ENCODE data around the gene PCCA. TPM values are rescaled to one million over a fixed set of nuclear protein-coding genes. Genes with fewer than 3 reads are reported as not detected.

The PCCA gene
- total and polyA plus RNA-seq, 8 donors: 31.4 to 140 (median 77.0) TPM

DNA sequence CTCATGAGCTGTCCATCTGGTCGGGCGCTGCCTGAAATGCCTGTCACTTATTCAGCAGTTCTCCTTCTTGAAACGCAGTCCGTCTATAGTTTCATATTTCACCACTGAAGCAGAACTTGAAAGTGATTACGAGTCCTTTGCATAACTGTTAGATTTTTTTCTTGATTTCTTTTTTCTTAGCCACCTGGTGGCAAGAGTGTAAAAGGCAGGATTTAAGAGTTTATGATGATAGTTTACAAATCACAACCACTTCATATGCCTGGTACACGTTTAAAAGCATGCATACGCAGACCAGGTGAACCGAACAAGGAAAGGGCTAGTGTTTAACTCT is 453.9 kb downstream of the PCCA start:
- peak in 1 of 2 donors; percentile 43 for DNase-seq
- TF ChIP-seq POLR2A (IDR thresholded peaks at IDR 0.05): no peak
- TF ChIP-seq, protein P1, sequence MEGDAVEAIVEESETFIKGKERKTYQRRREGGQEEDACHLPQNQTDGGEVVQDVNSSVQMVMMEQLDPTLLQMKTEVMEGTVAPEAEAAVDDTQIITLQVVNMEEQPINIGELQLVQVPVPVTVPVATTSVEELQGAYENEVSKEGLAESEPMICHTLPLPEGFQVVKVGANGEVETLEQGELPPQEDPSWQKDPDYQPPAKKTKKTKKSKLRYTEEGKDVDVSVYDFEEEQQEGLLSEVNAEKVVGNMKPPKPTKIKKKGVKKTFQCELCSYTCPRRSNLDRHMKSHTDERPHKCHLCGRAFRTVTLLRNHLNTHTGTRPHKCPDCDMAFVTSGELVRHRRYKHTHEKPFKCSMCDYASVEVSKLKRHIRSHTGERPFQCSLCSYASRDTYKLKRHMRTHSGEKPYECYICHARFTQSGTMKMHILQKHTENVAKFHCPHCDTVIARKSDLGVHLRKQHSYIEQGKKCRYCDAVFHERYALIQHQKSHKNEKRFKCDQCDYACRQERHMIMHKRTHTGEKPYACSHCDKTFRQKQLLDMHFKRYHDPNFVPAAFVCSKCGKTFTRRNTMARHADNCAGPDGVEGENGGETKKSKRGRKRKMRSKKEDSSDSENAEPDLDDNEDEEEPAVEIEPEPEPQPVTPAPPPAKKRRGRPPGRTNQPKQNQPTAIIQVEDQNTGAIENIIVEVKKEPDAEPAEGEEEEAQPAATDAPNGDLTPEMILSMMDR (IDR thresholded peaks at IDR 0.05): peak in 4 of 7 experiments; percentile 30 to 48 (median 36)
- Histone ChIP-seq H3K9me3 (no peaks in the 10 kb centered on the region), H3K27ac (no peak overlapping the region), H3K4me3 (no peak overlapping the region), H3K4me1 (peaks cover 0 to 19% (median 9%) of the 10 kb centered on the region in 4 donors), H3K36me3 (no peaks in the 10 kb centered on the region), H3K27me3 (no peaks in the 10 kb centered on the region)
- WGBS, 5 donors: 27 to 46% (median 29%) methylated on average over 8 of the region's 8 CpGs
- intact Hi-C loops (cut with DNase I; ENCODE audit: low total_unique reads): no loop called here

DNA sequence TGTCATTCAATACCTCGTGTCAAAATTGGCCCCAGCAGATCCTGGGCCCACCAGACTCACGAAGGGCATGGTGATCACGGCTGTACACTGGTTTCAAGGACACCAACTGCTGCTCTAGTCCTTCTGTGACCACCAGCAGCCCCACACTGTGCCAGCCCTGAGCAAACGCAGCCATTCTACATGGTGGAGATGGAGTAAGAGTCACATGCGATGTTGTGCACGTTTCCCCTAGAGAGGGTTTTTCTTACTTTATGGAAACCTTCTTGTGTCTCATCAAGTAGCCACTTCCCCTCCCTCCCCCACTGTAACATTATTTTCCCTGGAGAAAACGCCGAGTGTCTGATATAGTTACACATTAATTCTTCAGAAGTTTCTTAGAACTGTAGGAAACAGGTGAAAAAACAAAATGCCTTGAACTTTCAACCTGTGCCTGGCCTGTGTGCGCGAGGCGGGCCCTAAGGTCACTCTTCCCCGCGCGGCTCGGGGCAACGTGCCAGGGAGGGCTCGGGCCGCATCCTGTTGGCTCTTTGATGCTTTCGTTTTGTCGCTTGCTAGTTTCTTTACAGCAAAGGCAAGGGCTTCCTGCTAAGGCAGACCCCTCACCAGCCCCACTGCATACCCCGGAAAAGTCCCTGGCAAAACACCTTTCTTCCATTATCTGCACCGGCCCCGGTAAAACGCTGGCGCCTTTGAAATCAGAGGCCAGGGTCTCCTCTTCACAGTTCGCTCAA is 455.1 kb downstream of the PCCA start:
- Histone ChIP-seq H3K27ac (peak overlapping the region in 2 of 5 donors; percentile 11 to 48), H3K36me3 (no peaks in the 10 kb centered on the region)

DNA sequence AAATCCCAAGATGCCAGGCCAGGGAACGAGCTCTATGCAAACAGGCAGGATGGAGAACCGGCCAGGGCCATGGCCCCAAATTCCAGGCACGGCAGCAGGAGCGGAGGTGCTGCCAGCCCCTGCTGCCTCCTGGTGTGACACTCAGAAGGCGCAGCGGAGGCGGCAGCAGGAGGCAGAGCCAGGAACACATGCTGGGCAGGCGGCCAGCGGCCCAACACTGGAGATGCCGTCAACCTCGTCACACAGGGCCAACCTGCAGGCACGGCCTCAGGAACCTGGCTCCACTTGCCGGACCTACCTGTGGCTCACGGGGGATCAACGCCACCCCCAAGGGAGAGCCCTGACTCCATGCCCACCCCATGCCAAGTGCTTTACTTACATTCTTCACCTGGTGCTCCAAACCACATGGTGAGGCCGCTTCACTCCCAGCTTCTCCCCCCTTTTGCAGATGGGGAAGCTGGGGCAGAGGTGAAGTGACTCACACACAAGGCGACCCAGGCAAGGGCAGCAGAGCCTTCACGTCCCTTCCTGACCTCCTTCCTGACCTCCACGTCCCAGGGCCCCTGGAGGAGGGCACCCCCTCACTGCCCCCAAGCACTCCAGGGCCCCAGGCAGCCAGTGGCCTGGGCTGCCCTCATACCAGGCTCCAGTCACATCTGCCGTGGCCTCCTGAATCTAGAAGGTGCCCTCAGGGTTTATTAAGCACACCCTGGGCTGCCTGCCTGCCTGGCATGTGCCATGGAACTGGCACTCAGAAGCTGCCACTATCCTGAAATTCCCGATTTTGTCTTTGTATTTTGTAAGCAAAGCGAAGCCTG is 456.2 kb downstream of the PCCA start:
- Histone ChIP-seq H3K4me1 (peaks cover 3 to 32% (median 14%) of the 10 kb centered on the region in 4 donors), H3K27ac (peak overlapping the region in 2 of 5 donors; percentile 37 to 48), H3K36me3 (no peaks in the 10 kb centered on the region), H3K9me3 (no peaks in the 10 kb centered on the region), H3K27me3 (no peaks in the 10 kb centered on the region), H3K4me3 (peak overlapping the region in 1 of 4 donors; percentile 1)
- TF ChIP-seq POLR2A (IDR thresholded peaks at IDR 0.05) (no peak), EP300 (IDR thresholded peaks at IDR 0.05) (no peak), POLR2AphosphoS5 (IDR thresholded peaks at IDR 0.05) (peak in 1 of 3 donors; percentile 33)
- TF ChIP-seq, protein P1 (IDR thresholded peaks at IDR 0.05): no peak
- intact Hi-C loops (cut with DNase I; ENCODE audit: low total_unique reads): no loop called here
- DNase-seq: peak in 1 of 2 donors; percentile 59
- 73 to 80% (median 75%) methylated on average over 19 to 22 of the region's 22 CpGs for WGBS, 5 donors

More for the DNA sequence above, 455.1 kb downstream of the PCCA start:
- Histone ChIP-seq H3K9me3 (no peaks in the 10 kb centered on the region), H3K4me1 (peaks cover 0 to 26% (median 14%) of the 10 kb centered on the region in 4 donors), H3K4me3 (peak overlapping the region in 2 of 4 donors; percentile 1 to 17), H3K27me3 (no peaks in the 10 kb centered on the region)
- 65 to 84% (median 71%) methylated on average over 26 of the region's 26 CpGs for WGBS, 5 donors
- intact Hi-C loops (cut with DNase I; ENCODE audit: low total_unique reads): no loop called here
- no peak for DNase-seq
- TF ChIP-seq EP300 (IDR thresholded peaks at IDR 0.05) (no peak), POLR2A (IDR thresholded peaks at IDR 0.05) (no peak), POLR2AphosphoS5 (IDR thresholded peaks at IDR 0.05) (no peak)
- TF ChIP-seq, protein P1 (IDR thresholded peaks at IDR 0.05): no peak

DNA sequence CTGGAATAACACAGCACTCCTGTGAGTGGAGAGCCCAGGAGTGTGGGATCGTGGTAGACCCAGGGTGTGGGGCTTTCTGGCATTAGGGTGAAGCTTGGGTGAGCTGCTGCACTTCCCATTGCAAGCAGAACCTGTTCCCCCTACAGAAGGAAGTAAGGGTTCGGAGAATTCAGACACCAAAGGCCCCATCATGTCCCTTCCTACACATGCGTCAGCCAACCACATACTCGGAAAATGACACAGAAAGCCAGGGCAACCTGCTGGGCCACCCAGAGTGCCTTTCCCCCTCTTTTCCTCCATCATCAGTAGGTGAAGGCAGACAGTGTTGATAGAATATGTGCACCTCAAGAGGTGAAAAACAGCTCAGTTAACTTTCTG is 456.8 kb downstream of the PCCA start:
- no peaks in the 10 kb centered on the region for H3K27me3 ChIP-seq
- H3K4me1 ChIP-seq: peaks cover 3 to 32% (median 14%) of the 10 kb centered on the region in 4 donors
- intact Hi-C loops (cut with DNase I; ENCODE audit: low total_unique reads): no loop called here
- peak overlapping the region in 2 of 5 donors; percentile 37 to 48 for H3K27ac ChIP-seq
- TF ChIP-seq EP300 (IDR thresholded peaks at IDR 0.05) (no peak), POLR2A (IDR thresholded peaks at IDR 0.05) (no peak), POLR2AphosphoS5 (IDR thresholded peaks at IDR 0.05) (no peak)
- TF ChIP-seq, protein P1 (IDR thresholded peaks at IDR 0.05): no peak
- WGBS, 5 donors: 89 to 95% (median 91%) methylated on average over 4 of the region's 4 CpGs
- no peak for DNase-seq
- no peaks in the 10 kb centered on the region for H3K36me3 ChIP-seq
- no peaks in the 10 kb centered on the region for H3K9me3 ChIP-seq
- no peak overlapping the region for H3K4me3 ChIP-seq
